ENCODE measurements around the gene YY2. TPM values are rescaled to one million over a fixed set of nuclear protein-coding genes. Genes with fewer than 3 reads are reported as not detected.

YY2 gene
- total and polyA plus RNA-seq, 2 donors (not counting 1 experiment from before 2014, with no cell fraction given) = 0.67 to 2.6 TPM

GRCh38 chrX:21856504-21856903, 717 bp downstream of the YY2 start:
- POLR2A ChIA-PET = no interaction called here
- CTCF ChIA-PET = no interaction called here
- no peaks in the 10 kb centered on the region for H3K4me1 Mint-ChIP-seq

GRCh38 chrX:21863241-21863640, 7.5 kb downstream of the YY2 start:
- CTCF ChIA-PET = no interaction called here
- H3K4me1 ChIP-seq (ENCODE audit: control insufficient read depth in 2 of 2, insufficient read depth in 2 of 2, low read length in 2 of 2) = no peaks in the 10 kb centered on the region
- TF ChIP-seq EZH2 (IDR thresholded peaks at IDR 0.05; ENCODE audit: borderline replicate concordance, insufficient read depth, low read depth, low read length, poor library complexity, severe bottlenecking) (no peak), CTCF (IDR thresholded peaks at IDR 0.05) (no peak)
- no peak overlapping the region for H3K27ac ChIP-seq (ENCODE audit: low read length in 2 of 2)
- H3K9me3 Mint-ChIP-seq (ENCODE audit: insufficient read depth) = no peaks in the 10 kb centered on the region
- no peak overlapping the region for H3K4me2 ChIP-seq (replicated peaks; ENCODE audit: low read depth, low read length, poor library complexity, severe bottlenecking)
- intact Hi-C loops (cut with micrococcal nuclease) = no loop called here
- no peak overlapping the region for H3K4me3 Mint-ChIP-seq
- H3K4me1 Mint-ChIP-seq = no peaks in the 10 kb centered on the region
- H4K20me1 ChIP-seq (ENCODE audit: control insufficient read depth, insufficient read depth, low read length, poor library complexity, severe bottlenecking) = no peaks in the 10 kb centered on the region
- no peak overlapping the region for H3K27ac Mint-ChIP-seq
- no peak overlapping the region for H3K9ac ChIP-seq (ENCODE audit: low read length)
- H3K4me3 ChIP-seq (ENCODE audit: control extremely low read depth in 1 of 5, extremely low read depth in 1 of 5, insufficient read depth in 1 of 5, low read depth in 2 of 5, low read length in 4 of 5) = no peak overlapping the region
- H3K27me3 Mint-ChIP-seq = no peaks in the 10 kb centered on the region
- POLR2A ChIA-PET = no interaction called here
- no peaks in the 10 kb centered on the region for H3K79me2 ChIP-seq (ENCODE audit: control insufficient read depth, insufficient read depth, low read length)
- no peaks in the 10 kb centered on the region for H3K27me3 ChIP-seq (replicated peaks in 1 of 4; ENCODE audit: control extremely low read depth in 1 of 4, control insufficient read depth in 3 of 4, insufficient read depth in 4 of 4, low read length in 3 of 4)
- no peak for DNase-seq
- no peaks in the 10 kb centered on the region for H3K36me3 ChIP-seq (replicated peaks in 1 of 2; ENCODE audit: control extremely low read depth in 1 of 2, control insufficient read depth in 1 of 2, extremely low read depth in 1 of 2, insufficient read depth in 2 of 2, low read length in 1 of 2)
- no peak overlapping the region for H2AFZ ChIP-seq (ENCODE audit: insufficient read depth, low read depth, low read length, poor library complexity, severe bottlenecking)
- no CpG with 5 or more reads among the region's 1 CpG for WGBS (ENCODE audit: insufficient coverage)
- no peak for ATAC-seq (ENCODE audit: low read depth)
- H3K9me3 ChIP-seq (ENCODE audit: control extremely low read depth in 1 of 3, control insufficient read depth in 2 of 3, insufficient read depth in 1 of 3, low read length in 2 of 3) = no peaks in the 10 kb centered on the region

More at GRCh38 chrX:21856504-21856903, 717 bp downstream of the YY2 start:
- H3K9me3 Mint-ChIP-seq (ENCODE audit: insufficient read depth) = no peaks in the 10 kb centered on the region
- Histone ChIP-seq H4K20me1 (ENCODE audit: control insufficient read depth, insufficient read depth, low read length, poor library complexity, severe bottlenecking) (no peaks in the 10 kb centered on the region), H3K9me3 (ENCODE audit: control extremely low read depth in 1 of 3, control insufficient read depth in 2 of 3, insufficient read depth in 1 of 3, low read length in 2 of 3) (peaks cover 0 to 4% (median 0%) of the 10 kb centered on the region in 3 donors), H3K9ac (ENCODE audit: low read length) (no peak overlapping the region), H3K27me3 (replicated peaks in 1 of 4; ENCODE audit: control extremely low read depth in 1 of 4, control insufficient read depth in 3 of 4, insufficient read depth in 4 of 4, low read length in 3 of 4) (no peaks in the 10 kb centered on the region), H3K4me1 (ENCODE audit: control insufficient read depth in 2 of 2, insufficient read depth in 2 of 2, low read length in 2 of 2) (no peaks in the 10 kb centered on the region), H3K4me2 (replicated peaks; ENCODE audit: low read depth, low read length, poor library complexity, severe bottlenecking) (no peak overlapping the region), H3K27ac (ENCODE audit: low read length in 2 of 2) (no peak overlapping the region), H2AFZ (ENCODE audit: insufficient read depth, low read depth, low read length, poor library complexity, severe bottlenecking) (no peak overlapping the region), H3K79me2 (ENCODE audit: control insufficient read depth, insufficient read depth, low read length) (no peaks in the 10 kb centered on the region), H3K4me3 (ENCODE audit: control extremely low read depth in 1 of 5, extremely low read depth in 1 of 5, insufficient read depth in 1 of 5, low read depth in 2 of 5, low read length in 4 of 5) (no peak overlapping the region), H3K36me3 (replicated peaks in 1 of 2; ENCODE audit: control extremely low read depth in 1 of 2, control insufficient read depth in 1 of 2, extremely low read depth in 1 of 2, insufficient read depth in 2 of 2, low read length in 1 of 2) (peaks cover 0 to 6% of the 10 kb centered on the region in 2 experiments)
- 100% methylated on average over 7 of the region's 21 CpGs for WGBS (ENCODE audit: insufficient coverage)
- no peak for DNase-seq
- H3K4me3 Mint-ChIP-seq = no peak overlapping the region
- no peak overlapping the region for H3K27ac Mint-ChIP-seq
- H3K27me3 Mint-ChIP-seq = no peaks in the 10 kb centered on the region
- intact Hi-C loops (cut with micrococcal nuclease) = no loop called here
- ATAC-seq (ENCODE audit: low read depth) = no peak
- no peak for TF ChIP-seq CTCF (IDR thresholded peaks at IDR 0.05)
- no peak for TF ChIP-seq EZH2 (IDR thresholded peaks at IDR 0.05; ENCODE audit: borderline replicate concordance, insufficient read depth, low read depth, low read length, poor library complexity, severe bottlenecking)

Measured in B cell (primary cell).